Loucy (cell line): ENCODE data around the gene TMEM9.

Experiments
- CTCF ChIP-seq: fragments of 200-600 bp; sonication (generic); conservative IDR thresholded peaks from 2 replicates; pipeline ENCODE4 v1.5.1; 2014; ENCODE audit warnings: mild to moderate bottlenecking, antibody characterized with exemption, low read length
- EZH2phosphoT487 ChIP-seq: fragments of 200-600 bp; IDR thresholded peaks from 2 replicates; pipeline ENCODE4 v1.6.1; 2018; ENCODE audit warnings: antibody characterized with exemption, mild to moderate bottlenecking, moderate library complexity, borderline replicate concordance

DNA sequence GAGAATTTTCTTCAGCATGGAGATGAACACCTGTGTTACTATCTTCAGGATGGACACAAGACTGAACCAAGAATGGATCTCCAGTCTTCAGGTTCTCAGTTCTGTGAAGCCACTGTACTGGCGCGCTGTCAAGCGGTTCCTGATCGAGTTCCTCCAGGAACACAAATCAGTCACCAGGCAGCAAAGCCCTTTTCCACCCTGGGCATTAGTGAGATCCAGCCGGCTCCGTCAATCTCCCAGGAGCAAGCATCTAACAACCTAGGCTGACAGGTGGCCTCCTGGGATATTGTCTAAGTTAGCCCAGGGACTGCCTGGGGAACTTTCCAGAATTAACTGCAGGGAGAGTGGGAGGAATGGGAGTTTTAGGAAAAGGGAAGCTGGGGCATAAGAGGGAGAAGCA is 26.6 kb upstream of the TMEM9 start:
- TF ChIP-seq CTCF, result no peak
- TF ChIP-seq EZH2phosphoT487, result no peak
